GM12878 (cell line): Measurements from ENCODE around the gene USP35. TPM values are rescaled to one million over a fixed set of nuclear protein-coding genes. Genes with fewer than 3 reads are reported as not detected.

Experiments used
- ATAC-seq: fragments of 200-7000 bp; cut with Tn5 transposase; 3 replicates; pipeline ENCODE4 v1.9.1; 2020; ENCODE audit warnings: mild to moderate bottlenecking, moderate library complexity
- BruUV-seq: library from RNA; stranded (reverse); fragments of 400-500 nt; replicated peaks from 2 replicates; lab custom pipeline; 2021; lab: Mats Ljungman, UMichigan
- CTCF ChIA-PET: fragments of 300-600 bp; sonication (Branson Sonifier 250); formaldehyde crosslinking; extraction: SDS; loops from one replicate; lab custom pipeline; 2021; ENCODE audit warnings: inconsistent platforms; lab: Yijun Ruan, JAX
- POLR2A ChIA-PET: fragments of 350-600 bp; formaldehyde crosslinking; extraction: SDS; loops from one replicate; lab custom pipeline; 2021; ENCODE audit warnings: inconsistent platforms; lab: Charles Lee
- RAD21 ChIA-PET: fragments of 300-600 bp; sonication (Branson Sonifier 250); formaldehyde crosslinking; loops from one replicate; lab custom pipeline; 2023; ENCODE audit warnings: antibody characterized with exemption; ENCODE audit not compliant: unreplicated experiment; lab: Charles Lee
- SMC1A ChIA-PET: fragments of 300-600 bp; sonication (Branson Sonifier 250); formaldehyde crosslinking; loops from one replicate; lab custom pipeline; 2023; ENCODE audit not compliant: unreplicated experiment, uncharacterized antibody; lab: Charles Lee
- DNase-seq: peaks from one replicate; pipeline ENCODE4 v3.0.0-alpha.2; 2011; ENCODE audit warnings: low read depth, low spot score
- FAIRE-seq: peaks from 3 replicates; lab custom pipeline; 2011; peaks lifted over from hg19 to GRCh38; lab: Jason Lieb, UNC
- H2AFZ ChIP-seq: 2 replicates; pipeline ENCODE4 v1.6.0; 2011; ENCODE audit warnings: low read depth, low read length, control low read depth; ENCODE audit not compliant: control insufficient read depth
- H3K27ac ChIP-seq: 2 replicates; pipeline ENCODE4 v1.5.1; 2011; ENCODE audit warnings: control low read depth; ENCODE audit not compliant: control insufficient read depth, insufficient read depth
- H3K27me3 ChIP-seq, 2 experiments: replicated peaks in 1 of 2; 2 replicates each; pipeline versions ENCODE4 v1.6.0 to v1.6.1; 2011; ENCODE audit warnings: low read length in 1 of 2; ENCODE audit not compliant: control insufficient read depth in 2 of 2, insufficient read depth in 2 of 2
- H3K36me3 ChIP-seq, 2 experiments: 2 replicates each; pipeline ENCODE4 v1.5.1; 2011; ENCODE audit warnings: low read length in 1 of 2; ENCODE audit not compliant: control insufficient read depth in 2 of 2, insufficient read depth in 2 of 2
- H3K4me1 ChIP-seq: 2 replicates; pipeline ENCODE4 v1.6.1; 2011; ENCODE audit warnings: mild to moderate bottlenecking, low read length, moderate library complexity, mixed read lengths; ENCODE audit not compliant: control insufficient read depth, insufficient read depth
- H3K4me2 ChIP-seq: 2 replicates; pipeline ENCODE4 v1.6.0; 2011; ENCODE audit warnings: control low read depth; ENCODE audit not compliant: control insufficient read depth, insufficient read depth
- H3K4me3 ChIP-seq: fragments of 200-600 bp; sonication (generic); 2 replicates; pipeline ENCODE4 v1.5.1; 2016
- H3K79me2 ChIP-seq: 2 replicates; pipeline ENCODE4 v1.6.0; 2011; ENCODE audit warnings: low read length; ENCODE audit not compliant: control insufficient read depth, insufficient read depth
- H3K9ac ChIP-seq: 2 replicates; pipeline ENCODE4 v1.8.0; 2011; ENCODE audit warnings: low read length, control low read depth, mixed read lengths; ENCODE audit not compliant: control insufficient read depth, insufficient read depth
- H3K9me3 ChIP-seq: replicated peaks from 3 replicates; pipeline ENCODE4 v1.5.1; 2011; ENCODE audit warnings: mild to moderate bottlenecking, low read length; ENCODE audit not compliant: control insufficient read depth, insufficient read depth
- H4K20me1 ChIP-seq: 2 replicates; pipeline ENCODE4 v1.6.0; 2011; ENCODE audit not compliant: control insufficient read depth, insufficient read depth
- EP300 ChIP-seq, 2 experiments: fragments of 150-350 bp in 1 of 2; IDR thresholded peaks; 2 replicates each; pipeline ENCODE4 v1.6.1; 2011 to 2012; ENCODE audit warnings: low read depth in 2 of 2, low read length in 2 of 2, borderline replicate concordance in 1 of 2, improper control_type of control experiment in 1 of 2, inconsistent platforms in 1 of 2; ENCODE audit not compliant: control insufficient read depth in 1 of 2
- IRF4 ChIP-seq: IDR thresholded peaks from 2 replicates; pipeline ENCODE4 v1.6.1; 2011; ENCODE audit warnings: low read depth, low read length
- RAD21 ChIP-seq: IDR thresholded peaks from 2 replicates; pipeline ENCODE4 v1.6.1; 2011; ENCODE audit warnings: mild to moderate bottlenecking, low read depth, low read length, moderate library complexity; ENCODE audit not compliant: insufficient read depth
- SRF ChIP-seq, 2 experiments: IDR thresholded peaks; 2 replicates each; pipeline ENCODE4 v1.6.1; 2011; ENCODE audit warnings: low read depth in 2 of 2, low read length in 2 of 2, mild to moderate bottlenecking in 1 of 2, moderate library complexity in 1 of 2
- STAT1 ChIP-seq: fragments of 450-650 bp; conservative IDR thresholded peaks from 2 replicates; pipeline ENCODE4 v1.6.1; 2014; ENCODE audit warnings: antibody characterized with exemption, mild to moderate bottlenecking
- WGBS: methylation state at CpG from one replicate; pipeline ENCODE4 v1.1.6; 2016; ENCODE audit warnings: low lambda C conversion rate; ENCODE audit not compliant: insufficient replicate concordance, insufficient coverage; ENCODE audit errors: missing lambda C conversion rate; 5-methylcytosine and 5-hydroxymethylcytosine counted together
- in situ Hi-C: fragments of 300-500 bp; cut with MboI; formaldehyde crosslinking; loops from 9 replicates; pipeline ENCODE4 v1.14.3; 2018; ENCODE audit warnings: mixed read lengths
- intact Hi-C: fragments of 100-400 bp; cut with micrococcal nuclease; formaldehyde crosslinking; loops from one replicate; pipeline ENCODE4 v1.14.2; 2022; ENCODE audit not compliant: unreplicated experiment
- polyA plus RNA-seq, 11 experiments: library from polyadenylated mRNA; depleted of rRNA in 4 of 11; unstranded in 6 of 11; stranded (reverse) in 5 of 11; fragments of >200 nt; fragmentation: Nextera tagmentation in 4 of 11; fragmentation: Illumina TruSeq in 1 of 11; extraction: Ambion mirVana in 4 of 11; extraction: Trizol in 1 of 11; gene quantifications; 1 replicate in 1 of 11; 2 replicates in 10 of 11; pipeline versions ENCODE4 v1.2.1 to v1.2.3, GENCODE V29; 2011 to 2016; ENCODE audit warnings: inconsistent platforms in 2 of 11, missing spikeins in 2 of 11, low read depth in 1 of 11
- total RNA-seq, 4 experiments: library from RNA; depleted of rRNA in 3 of 4; stranded (reverse); fragments of >200 nt in 3 of 4; fragmentation: Illumina TruSeq in 1 of 4; extraction: Trizol in 1 of 4; gene quantifications; 2 replicates each; pipeline versions ENCODE4 v1.2.1 to v1.2.3, GENCODE V29; 2013 to 2021
- TF ChIP-seq, protein P1 (sequence below): IDR thresholded peaks from 2 replicates; pipeline ENCODE4 v1.6.1; 2011; ENCODE audit warnings: borderline replicate concordance, low read depth, mild to moderate bottlenecking, moderate library complexity, low read length; ENCODE audit not compliant: insufficient read depth, poor library complexity, severe bottlenecking

USP35 gene
- total and polyA plus RNA-seq, 10 of the 15 experiments (the other 5 are each of a cell fraction or from before 2014, with no cell fraction given) = 0.13 to 6.4 (median 3.1) TPM; not detected in 1

DNA sequence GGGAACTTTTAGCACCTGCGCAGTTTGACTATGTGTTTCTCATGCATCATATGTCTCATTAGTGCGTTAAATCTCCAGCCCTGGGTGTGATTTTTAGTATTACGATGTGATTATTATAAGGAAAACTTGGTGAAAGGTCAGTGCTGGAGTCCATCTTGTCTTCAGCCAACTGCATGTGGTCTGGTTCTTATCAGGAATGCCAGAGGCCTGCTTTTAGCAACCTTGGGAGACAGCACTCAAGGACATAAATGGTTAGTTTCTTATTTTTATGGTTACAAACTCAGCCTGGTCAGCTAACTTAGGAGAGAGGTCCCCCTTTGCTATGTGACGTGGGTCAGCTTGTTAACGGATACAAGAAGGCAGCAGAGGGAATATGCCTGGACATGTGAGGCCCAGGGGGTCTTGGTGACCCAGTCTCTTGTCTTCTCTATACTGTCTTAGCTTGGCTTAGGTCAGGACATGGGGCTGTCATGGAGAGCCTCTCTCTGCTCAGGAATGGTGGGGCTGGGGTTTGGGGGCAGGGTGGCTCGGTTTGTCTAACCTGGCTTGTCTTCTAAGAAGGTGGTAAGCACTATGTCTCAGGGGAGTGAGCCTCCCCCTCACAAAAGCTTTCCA lies 21.8 kb upstream of the USP35 start (continued):
- TF ChIP-seq, protein P1, sequence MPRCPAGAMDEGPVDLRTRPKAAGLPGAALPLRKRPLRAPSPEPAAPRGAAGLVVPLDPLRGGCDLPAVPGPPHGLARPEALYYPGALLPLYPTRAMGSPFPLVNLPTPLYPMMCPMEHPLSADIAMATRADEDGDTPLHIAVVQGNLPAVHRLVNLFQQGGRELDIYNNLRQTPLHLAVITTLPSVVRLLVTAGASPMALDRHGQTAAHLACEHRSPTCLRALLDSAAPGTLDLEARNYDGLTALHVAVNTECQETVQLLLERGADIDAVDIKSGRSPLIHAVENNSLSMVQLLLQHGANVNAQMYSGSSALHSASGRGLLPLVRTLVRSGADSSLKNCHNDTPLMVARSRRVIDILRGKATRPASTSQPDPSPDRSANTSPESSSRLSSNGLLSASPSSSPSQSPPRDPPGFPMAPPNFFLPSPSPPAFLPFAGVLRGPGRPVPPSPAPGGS = no peak
- TF ChIP-seq, all 136 proteins: peak for 0

DNA sequence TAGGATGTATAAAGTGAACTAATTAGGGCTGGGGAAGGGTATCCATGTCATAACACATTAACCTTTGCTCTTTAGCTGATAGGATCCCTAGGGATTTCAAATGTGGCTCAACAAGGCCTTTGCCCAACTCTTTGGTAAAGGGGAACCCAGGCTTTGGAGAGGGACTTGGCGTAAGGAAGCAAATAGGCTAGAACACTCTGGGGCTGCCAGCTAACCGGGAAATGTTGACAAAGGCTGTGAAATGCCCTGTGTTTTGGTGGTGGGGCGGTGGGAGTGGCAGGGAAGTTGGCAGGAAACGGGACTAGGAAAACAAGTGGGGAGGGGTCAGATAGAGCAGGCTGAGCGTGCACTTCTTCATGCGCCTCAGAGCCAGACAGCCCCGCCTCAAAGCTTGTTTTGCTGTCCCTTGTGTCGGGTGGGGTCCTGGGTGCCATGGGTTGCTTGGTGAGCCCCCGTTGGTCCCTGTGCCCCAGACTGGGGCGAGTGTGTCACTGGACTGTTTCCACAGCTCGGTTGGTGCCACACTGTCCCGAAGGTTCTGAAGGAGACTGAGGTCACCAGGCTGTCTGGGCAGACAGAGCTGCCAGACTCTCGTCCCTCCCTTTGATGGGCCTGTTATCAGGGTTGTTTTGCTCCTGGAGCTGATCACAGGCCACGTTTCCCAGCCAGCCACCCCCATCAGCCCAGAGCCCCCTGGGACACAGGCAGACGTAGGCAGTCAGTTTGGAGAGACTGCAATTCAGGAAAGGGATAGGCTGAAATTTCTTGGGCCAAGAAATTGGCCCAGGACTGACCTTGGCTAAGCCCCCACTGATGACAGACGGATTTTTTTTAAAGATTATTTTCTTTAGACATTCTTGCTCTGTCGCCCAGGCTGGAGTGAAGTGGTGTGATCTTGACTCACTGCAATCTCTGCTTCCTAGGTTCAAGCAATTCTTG lies 19.9 kb upstream of the USP35 start:
- no peaks in the 10 kb centered on the region for H3K9me3 ChIP-seq
- H4K20me1 ChIP-seq = no peaks in the 10 kb centered on the region
- H3K79me2 ChIP-seq = no peaks in the 10 kb centered on the region
- 52% methylated on average over 17 of the region's 17 CpGs for WGBS
- no peaks in the 10 kb centered on the region for H3K4me1 ChIP-seq
- no peak for FAIRE-seq
- H3K4me3 ChIP-seq = no peak overlapping the region
- H3K9ac ChIP-seq = no peak overlapping the region
- ChIA-PET CTCF (no interaction called here), RAD21 (no interaction called here), SMC1A (no interaction called here), POLR2A (no interaction called here)
- H3K27me3 ChIP-seq = no peaks in the 10 kb centered on the region
- no peak for DNase-seq
- in situ Hi-C loops = no loop called here
- intact Hi-C loops = no loop called here
- no peak for ATAC-seq
- BruUV-seq = no TSS peak
- H3K4me2 ChIP-seq = no peak overlapping the region
- no peak overlapping the region for H2AFZ ChIP-seq
- H3K36me3 ChIP-seq = peaks cover 0 to 4% of the 10 kb centered on the region in 2 experiments; a peak in 3 of 4 replicates
- no peak overlapping the region for H3K27ac ChIP-seq
- TF ChIP-seq RAD21 (no peak), SRF (IDR thresholded peaks at IDR 0.05; ENCODE audit: low read depth in 2 of 2, low read length in 2 of 2) (no peak), EP300 (IDR thresholded peaks at IDR 0.05; ENCODE audit: borderline replicate concordance in 1 of 2, control insufficient read depth in 1 of 2, low read depth in 2 of 2, low read length in 2 of 2) (no peak), IRF4 (no peak), STAT1 (no peak)
